Mesothelial cell of epicardium (in vitro differentiated cells): Measurements from ENCODE around the gene TMEM61. TPM values are rescaled to one million over a fixed set of nuclear protein-coding genes. Genes with fewer than 3 reads are reported as not detected.

ENCODE experiments used
- DNase-seq, 2 experiments: peaks; one replicate each; pipeline ENCODE4 v3.0.0; 2021; ENCODE audit warnings: low spot score in 2 of 2; ENCODE audit not compliant: unreplicated experiment in 2 of 2
- H3K27ac Mint-ChIP-seq: 2 replicates; pipeline ENCODE4 v1.8.0; 2021; ENCODE audit warnings: mixed read lengths
- H3K27me3 Mint-ChIP-seq: 2 replicates; pipeline ENCODE4 v1.8.0; 2021; ENCODE audit warnings: low read depth, mixed read lengths
- H3K36me3 Mint-ChIP-seq: 2 replicates; pipeline ENCODE4 v1.8.0; 2021; ENCODE audit warnings: mixed read lengths
- H3K4me1 Mint-ChIP-seq: 2 replicates; pipeline ENCODE4 v1.8.0; 2021; ENCODE audit warnings: mixed read lengths
- H3K4me3 Mint-ChIP-seq: 2 replicates; pipeline ENCODE4 v1.8.0; 2021; ENCODE audit warnings: mild to moderate bottlenecking, moderate library complexity, mixed read lengths
- H3K9me3 Mint-ChIP-seq: 2 replicates; pipeline ENCODE4 v1.8.0; 2021; ENCODE audit warnings: mixed read lengths
- total RNA-seq: library from RNA; stranded (reverse); gene quantifications from 3 replicates; pipeline ENCODE4 v1.2.1, GENCODE V29; 2021
- TF ChIP-seq, protein P1 (sequence below): fragments of 200-600 bp; sonication (generic); IDR thresholded peaks from one replicate; pipeline ENCODE4 v1.5.0; 2021; ENCODE audit warnings: antibody characterized with exemption; ENCODE audit not compliant: unreplicated experiment

TMEM61 gene
- total RNA-seq, 1 donor from 2014 or later: 0.47 TPM

DNA sequence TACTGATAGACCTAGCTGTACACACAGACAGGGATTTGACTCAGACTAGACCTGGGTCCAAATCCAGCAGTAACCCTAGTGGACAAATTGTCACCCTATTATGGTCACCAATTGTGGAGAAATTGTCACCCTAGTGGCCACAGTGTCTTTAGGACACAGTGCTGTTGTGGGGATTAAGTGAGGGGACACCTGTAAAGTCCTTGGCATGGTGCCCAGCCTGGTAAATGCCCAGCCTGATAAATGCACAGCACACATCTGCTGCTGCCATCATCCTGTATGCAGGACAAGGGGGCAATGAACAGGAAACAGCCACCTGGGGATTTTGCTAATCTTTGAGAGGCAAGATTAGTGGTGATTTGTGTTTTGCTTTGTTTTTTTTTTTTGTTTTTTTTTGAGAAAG lies 2.3 kb downstream of the TMEM61 start:
- H3K9me3 Mint-ChIP-seq: no peaks in the 10 kb centered on the region
- peaks cover 7% of the 10 kb centered on the region for H3K4me1 Mint-ChIP-seq
- TF ChIP-seq, protein P1, sequence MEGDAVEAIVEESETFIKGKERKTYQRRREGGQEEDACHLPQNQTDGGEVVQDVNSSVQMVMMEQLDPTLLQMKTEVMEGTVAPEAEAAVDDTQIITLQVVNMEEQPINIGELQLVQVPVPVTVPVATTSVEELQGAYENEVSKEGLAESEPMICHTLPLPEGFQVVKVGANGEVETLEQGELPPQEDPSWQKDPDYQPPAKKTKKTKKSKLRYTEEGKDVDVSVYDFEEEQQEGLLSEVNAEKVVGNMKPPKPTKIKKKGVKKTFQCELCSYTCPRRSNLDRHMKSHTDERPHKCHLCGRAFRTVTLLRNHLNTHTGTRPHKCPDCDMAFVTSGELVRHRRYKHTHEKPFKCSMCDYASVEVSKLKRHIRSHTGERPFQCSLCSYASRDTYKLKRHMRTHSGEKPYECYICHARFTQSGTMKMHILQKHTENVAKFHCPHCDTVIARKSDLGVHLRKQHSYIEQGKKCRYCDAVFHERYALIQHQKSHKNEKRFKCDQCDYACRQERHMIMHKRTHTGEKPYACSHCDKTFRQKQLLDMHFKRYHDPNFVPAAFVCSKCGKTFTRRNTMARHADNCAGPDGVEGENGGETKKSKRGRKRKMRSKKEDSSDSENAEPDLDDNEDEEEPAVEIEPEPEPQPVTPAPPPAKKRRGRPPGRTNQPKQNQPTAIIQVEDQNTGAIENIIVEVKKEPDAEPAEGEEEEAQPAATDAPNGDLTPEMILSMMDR: no peak
- no peaks in the 10 kb centered on the region for H3K36me3 Mint-ChIP-seq
- no peak overlapping the region for H3K4me3 Mint-ChIP-seq
- H3K27ac Mint-ChIP-seq: no peak overlapping the region
- DNase-seq: no peak
- peaks cover 43% of the 10 kb centered on the region for H3K27me3 Mint-ChIP-seq

DNA sequence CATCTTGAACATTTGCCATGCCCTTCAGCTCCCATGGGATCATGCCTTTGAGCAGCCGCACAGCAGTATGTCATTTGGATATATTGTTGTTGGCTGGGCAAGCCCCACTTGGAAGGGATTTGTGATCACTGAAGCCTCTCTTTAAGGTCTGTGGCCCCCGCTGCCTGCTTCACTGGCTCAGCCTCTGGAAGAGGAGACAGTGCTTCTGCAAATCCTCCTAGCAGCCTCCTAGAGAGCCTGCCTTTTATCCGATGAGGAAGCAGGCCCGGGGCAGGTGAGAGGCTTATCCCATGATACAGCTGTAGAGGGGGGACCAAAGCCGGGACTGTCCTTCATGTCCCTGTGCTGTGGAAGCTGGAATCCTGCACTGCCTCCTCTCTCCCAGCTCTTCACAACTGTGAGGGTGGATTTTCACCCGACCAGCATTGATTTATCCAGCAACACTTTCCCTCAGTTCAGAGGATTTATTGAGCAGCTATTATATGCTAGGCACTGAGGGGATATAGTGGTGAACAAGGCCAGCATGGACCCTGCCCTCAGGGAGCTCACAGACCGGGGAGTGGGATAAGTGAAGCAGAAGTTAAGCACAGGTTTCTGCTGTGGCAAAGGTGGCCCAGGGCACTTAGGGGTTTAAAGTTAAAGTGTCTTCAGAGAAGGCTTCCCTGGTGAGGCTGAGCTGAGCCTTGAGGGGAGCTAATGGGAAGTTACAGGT lies 3.9 kb downstream of the TMEM61 start:
- Mint-ChIP-seq H3K4me1 (peaks cover 2% of the 10 kb centered on the region), H3K36me3 (no peaks in the 10 kb centered on the region), H3K27ac (no peak overlapping the region), H3K27me3 (peaks cover 35% of the 10 kb centered on the region), H3K4me3 (no peak overlapping the region), H3K9me3 (no peaks in the 10 kb centered on the region)
- TF ChIP-seq, protein P1: no peak
- DNase-seq: no peak

DNA sequence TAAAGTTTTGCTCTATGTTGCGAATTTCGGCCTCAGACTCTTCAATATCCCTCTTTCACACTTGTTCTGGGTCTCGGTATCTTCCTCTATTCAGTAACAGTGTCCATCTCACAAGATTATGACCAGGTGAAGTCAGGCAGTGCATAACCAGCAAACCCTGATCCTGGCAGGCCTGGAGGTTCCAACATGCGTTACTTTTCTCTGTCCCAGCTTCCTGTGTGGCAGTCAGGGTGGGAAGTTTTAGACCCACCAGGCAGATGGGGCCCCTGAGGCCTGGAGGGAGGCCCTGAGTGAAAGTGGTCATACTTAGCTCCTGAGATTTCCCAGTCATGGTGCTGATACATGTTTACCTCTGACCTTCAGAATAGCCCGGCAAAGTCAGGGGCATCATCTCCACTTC lies 5.1 kb downstream of the TMEM61 start:
- Mint-ChIP-seq H3K36me3 (no peaks in the 10 kb centered on the region), H3K4me3 (no peak overlapping the region), H3K27ac (no peak overlapping the region), H3K4me1 (peaks cover 2% of the 10 kb centered on the region), H3K27me3 (peaks cover 25% of the 10 kb centered on the region), H3K9me3 (no peaks in the 10 kb centered on the region)
- no peak for DNase-seq
- TF ChIP-seq, protein P1: no peak

DNA sequence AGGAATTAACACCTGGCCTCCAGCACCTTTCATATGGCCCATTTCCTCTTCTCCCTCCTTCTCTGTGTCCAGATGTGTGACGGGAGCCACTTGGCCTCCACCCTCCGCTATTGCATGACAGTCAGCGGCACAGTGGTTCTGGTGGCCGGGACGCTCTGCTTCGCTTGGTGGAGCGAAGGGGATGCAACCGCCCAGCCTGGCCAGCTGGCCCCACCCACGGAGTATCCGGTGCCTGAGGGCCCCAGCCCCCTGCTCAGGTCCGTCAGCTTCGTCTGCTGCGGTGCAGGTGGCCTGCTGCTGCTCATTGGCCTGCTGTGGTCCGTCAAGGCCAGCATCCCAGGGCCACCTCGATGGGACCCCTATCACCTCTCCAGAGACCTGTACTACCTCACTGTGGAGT lies 5.6 kb downstream of the TMEM61 start:
- Mint-ChIP-seq H3K27ac (no peak overlapping the region), H3K4me3 (no peak overlapping the region), H3K4me1 (peaks cover 1% of the 10 kb centered on the region), H3K27me3 (peaks cover 23% of the 10 kb centered on the region), H3K36me3 (no peaks in the 10 kb centered on the region), H3K9me3 (no peaks in the 10 kb centered on the region)
- TF ChIP-seq, protein P1: no peak
- DNase-seq: no peak

DNA sequence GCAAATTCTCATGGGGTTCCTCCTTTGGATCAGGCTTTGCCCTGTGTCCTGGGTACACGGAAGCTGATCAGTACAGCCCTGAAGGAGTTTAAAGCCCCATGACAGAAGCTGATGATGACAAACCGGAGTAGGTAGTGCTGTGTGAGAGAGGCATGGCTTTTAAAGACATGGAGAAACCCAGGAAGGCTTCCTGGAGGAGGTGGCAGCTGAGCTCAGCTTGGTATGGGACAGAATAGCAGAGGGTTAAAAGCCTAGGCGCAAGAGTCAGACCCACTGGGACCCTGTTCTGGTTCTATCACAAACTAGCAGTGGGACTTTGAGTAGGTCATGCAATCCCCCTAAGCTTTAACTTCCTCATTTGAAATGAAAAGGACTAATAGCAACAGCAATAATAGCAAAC lies 6.1 kb downstream of the TMEM61 start:
- TF ChIP-seq, protein P1: no peak
- Mint-ChIP-seq H3K4me3 (no peak overlapping the region), H3K27ac (no peak overlapping the region), H3K27me3 (peaks cover 18% of the 10 kb centered on the region), H3K4me1 (no peaks in the 10 kb centered on the region), H3K36me3 (no peaks in the 10 kb centered on the region), H3K9me3 (no peaks in the 10 kb centered on the region)
- DNase-seq: no peak
